ENCODE data around the gene STRA6.

DNA sequence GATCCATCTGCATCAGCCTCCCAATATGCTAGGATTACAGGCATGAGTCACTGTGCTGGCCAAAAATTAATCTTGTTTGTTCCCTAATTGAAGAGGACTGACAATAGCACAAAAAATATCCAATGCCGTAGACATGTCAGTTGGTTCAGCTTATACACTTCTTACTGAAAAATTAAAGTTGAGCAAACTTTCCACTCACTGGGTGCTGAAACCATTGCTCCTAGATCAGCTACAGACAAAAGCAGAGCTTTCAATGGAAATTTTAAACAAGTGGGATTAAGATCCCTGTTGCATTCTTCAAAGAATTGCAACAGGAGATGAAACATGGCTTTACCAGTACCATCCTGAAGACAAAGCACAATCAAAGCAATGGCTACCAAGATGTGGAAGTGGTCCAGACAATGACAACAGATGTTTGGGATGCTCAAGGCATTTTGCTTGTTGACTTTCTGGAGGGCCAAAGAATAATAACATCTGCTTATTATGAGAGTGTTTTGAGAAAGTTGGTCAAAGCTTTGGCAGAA lies 56.2 kb downstream of the STRA6 start:
- TF ChIP-seq, protein P1, sequence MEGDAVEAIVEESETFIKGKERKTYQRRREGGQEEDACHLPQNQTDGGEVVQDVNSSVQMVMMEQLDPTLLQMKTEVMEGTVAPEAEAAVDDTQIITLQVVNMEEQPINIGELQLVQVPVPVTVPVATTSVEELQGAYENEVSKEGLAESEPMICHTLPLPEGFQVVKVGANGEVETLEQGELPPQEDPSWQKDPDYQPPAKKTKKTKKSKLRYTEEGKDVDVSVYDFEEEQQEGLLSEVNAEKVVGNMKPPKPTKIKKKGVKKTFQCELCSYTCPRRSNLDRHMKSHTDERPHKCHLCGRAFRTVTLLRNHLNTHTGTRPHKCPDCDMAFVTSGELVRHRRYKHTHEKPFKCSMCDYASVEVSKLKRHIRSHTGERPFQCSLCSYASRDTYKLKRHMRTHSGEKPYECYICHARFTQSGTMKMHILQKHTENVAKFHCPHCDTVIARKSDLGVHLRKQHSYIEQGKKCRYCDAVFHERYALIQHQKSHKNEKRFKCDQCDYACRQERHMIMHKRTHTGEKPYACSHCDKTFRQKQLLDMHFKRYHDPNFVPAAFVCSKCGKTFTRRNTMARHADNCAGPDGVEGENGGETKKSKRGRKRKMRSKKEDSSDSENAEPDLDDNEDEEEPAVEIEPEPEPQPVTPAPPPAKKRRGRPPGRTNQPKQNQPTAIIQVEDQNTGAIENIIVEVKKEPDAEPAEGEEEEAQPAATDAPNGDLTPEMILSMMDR (conservative IDR thresholded peaks at IDR 0.05; ENCODE audit: low read length), result no peak
- TF ChIP-seq EZH2phosphoT487 (IDR thresholded peaks at IDR 0.05; ENCODE audit: borderline replicate concordance, low read depth, low read length), result no peak

All from OCI-LY7 (cell line).